CD8-positive, alpha-beta memory T cell (primary cell): ENCODE measurements around the gene EIF3M. TPM values are rescaled to one million over a fixed set of nuclear protein-coding genes. Genes with fewer than 3 reads are reported as not detected.
"Not testable (repeated sequence)": the region's sequence is repeated elsewhere in the genome, so short reads cannot be mapped to it uniquely, and the experiment has no call there.

ENCODE experiments used
- CTCF ChIA-PET: fragments of 350-600 bp; sonication (Branson Sonifier 250); formaldehyde crosslinking; loops from one replicate; lab custom pipeline; 2021; ENCODE audit warnings: antibody characterized with exemption; lab: Charles Lee
- POLR2A ChIA-PET: fragments of 350-600 bp; sonication (Branson Sonifier 250); formaldehyde crosslinking; loops from one replicate; lab custom pipeline; 2021; ENCODE audit warnings: antibody characterized with exemption; lab: Charles Lee
- DNase-seq, 5 donors: peaks; one replicate each; pipeline versions ENCODE4 v3.0.0 to v3.0.0-alpha.2; 2020 to 2022; ENCODE audit warnings: mixed read lengths in 1 of 5
- H3K27ac ChIP-seq: one replicate; pipeline ENCODE4 v1.7.0; 2013; ENCODE audit warnings: low read depth, mild to moderate bottlenecking, low read length, moderate library complexity
- H3K27me3 ChIP-seq: 2 replicates; pipeline ENCODE4 v1.7.0; 2013; ENCODE audit warnings: low read length, mild to moderate bottlenecking; ENCODE audit not compliant: insufficient read depth, poor library complexity, severe bottlenecking
- H3K36me3 ChIP-seq: 2 replicates; pipeline ENCODE4 v1.7.0; 2013; ENCODE audit warnings: mild to moderate bottlenecking, low read length, moderate library complexity; ENCODE audit not compliant: insufficient read depth
- H3K4me1 ChIP-seq: 2 replicates; pipeline ENCODE4 v1.7.0; 2013; ENCODE audit warnings: mild to moderate bottlenecking, low read length, moderate library complexity; ENCODE audit not compliant: insufficient read depth
- H3K4me3 ChIP-seq: 2 replicates; pipeline ENCODE4 v1.7.0; 2013; ENCODE audit warnings: mild to moderate bottlenecking, low read length
- H3K9me3 ChIP-seq: 2 replicates; pipeline ENCODE4 v1.7.0; 2013; ENCODE audit warnings: mild to moderate bottlenecking, low read length
- H3K27ac Mint-ChIP-seq, 8 donors: one replicate each; pipeline ENCODE4 v1.8.0; 2020 to 2021; ENCODE audit warnings: mixed read lengths in 8 of 8, mild to moderate bottlenecking in 6 of 8, inconsistent platforms in 3 of 8, moderate library complexity in 3 of 8
- H3K27me3 Mint-ChIP-seq, 2 donors: one replicate each; pipeline ENCODE4 v1.8.0; 2020 to 2021; ENCODE audit warnings: mixed read lengths in 2 of 2, mild to moderate bottlenecking in 1 of 2, moderate library complexity in 1 of 2
- H3K36me3 Mint-ChIP-seq, 3 donors: one replicate each; pipeline ENCODE4 v1.8.0; 2020 to 2021; ENCODE audit warnings: mixed read lengths in 3 of 3, inconsistent platforms in 1 of 3, mild to moderate bottlenecking in 1 of 3
- H3K4me1 Mint-ChIP-seq, 3 donors: one replicate each; pipeline ENCODE4 v1.8.0; 2020 to 2021; ENCODE audit warnings: mixed read lengths in 3 of 3, inconsistent platforms in 1 of 3, mild to moderate bottlenecking in 1 of 3
- H3K4me3 Mint-ChIP-seq, 7 donors: one replicate each; pipeline ENCODE4 v1.8.0; 2020 to 2021; ENCODE audit warnings: mixed read lengths in 7 of 7, mild to moderate bottlenecking in 6 of 7, moderate library complexity in 4 of 7, inconsistent platforms in 2 of 7
- H3K9me3 Mint-ChIP-seq, 5 donors: one replicate each; pipeline ENCODE4 v1.8.0; 2020 to 2022; ENCODE audit warnings: mixed read lengths in 5 of 5, mild to moderate bottlenecking in 3 of 5, moderate library complexity in 2 of 5, inconsistent platforms in 1 of 5
- polyA plus RNA-seq: library from polyadenylated mRNA; unstranded; fragments of 300-500 nt; fragmentation: Illumina TruSeq; gene quantifications from one replicate; pipeline ENCODE4 v1.2.3, GENCODE V29; 2021
- total RNA-seq, 2 experiments: library from RNA; stranded (reverse); gene quantifications; one replicate each; pipeline ENCODE4 v1.2.3, GENCODE V29; 2021

Gene EIF3M
- total and polyA plus RNA-seq, 3 experiments from 2014 or later = 229 to 419 (median 409) TPM

- no peak for DNase-seq
- Mint-ChIP-seq H3K4me1 (peaks cover 7 to 37% (median 19%) of the 10 kb centered on the region in 3 donors), H3K4me3 (no peak overlapping the region), H3K9me3 (no peaks in the 10 kb centered on the region), H3K27ac (peak overlapping the region in 3 of 8 donors; percentile 2 to 36 (median 6)), H3K27me3 (no peaks in the 10 kb centered on the region), H3K36me3 (peaks cover 0 to 84% (median 27%) of the 10 kb centered on the region in 3 donors)
- H3K9me3 ChIP-seq = no peaks in the 10 kb centered on the region
- ChIA-PET CTCF (interaction anchor here (0.6 kb wide), 1 partner anchor 9 kb away, joined by 4 read pairs; no protein-coding TSS in a partner anchor), POLR2A (no interaction called here)
- H3K4me1 ChIP-seq = no peaks in the 10 kb centered on the region
- H3K4me3 ChIP-seq = no peak overlapping the region
- no peak overlapping the region for H3K27ac ChIP-seq
- peaks cover 43% of the 10 kb centered on the region for H3K36me3 ChIP-seq
- no peaks in the 10 kb centered on the region for H3K27me3 ChIP-seq
These were observed 14.3 kb downstream of the EIF3M start for GRCh38 chr11:32597921-32598320.

DNA sequence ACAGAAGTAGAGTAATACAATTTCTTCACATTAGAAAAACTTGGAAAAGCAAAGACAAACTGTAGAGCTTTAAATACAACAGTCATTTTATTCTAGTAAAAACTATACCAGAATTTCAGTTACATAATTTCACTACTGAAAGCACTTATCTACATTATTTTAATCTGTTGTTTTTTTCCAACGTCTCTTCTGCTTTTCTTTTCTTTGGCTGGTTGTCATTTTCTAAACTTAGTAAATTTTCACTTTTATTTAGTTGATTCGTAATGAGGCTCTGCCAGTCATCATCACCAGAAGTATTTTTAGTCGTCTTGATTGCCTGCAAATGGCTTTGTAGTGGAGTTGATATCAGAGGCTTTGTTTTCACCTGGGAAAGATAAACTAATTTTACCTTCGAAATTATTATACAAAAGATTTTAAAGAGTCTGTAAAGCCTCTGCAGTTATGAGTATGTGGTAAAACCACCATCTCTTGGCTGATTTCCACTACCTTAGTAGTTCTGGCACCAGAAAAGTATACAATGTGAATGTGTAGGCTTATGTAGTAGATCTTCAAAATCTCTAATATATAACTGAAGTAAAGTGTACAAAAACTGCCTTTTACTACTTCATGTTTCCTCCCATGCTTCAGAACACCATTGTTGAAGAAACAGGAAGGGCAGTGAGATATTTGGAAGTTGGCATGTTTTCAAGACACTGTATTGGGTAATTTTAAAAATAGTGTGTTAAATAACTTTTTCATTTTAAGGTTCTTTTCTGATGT is 19.2 kb downstream of the EIF3M start:
- H3K27me3 ChIP-seq = no peaks in the 10 kb centered on the region
- peaks cover 0 to 3% (median 3%) of the 10 kb centered on the region in 3 donors for H3K4me1 Mint-ChIP-seq
- H3K9me3 Mint-ChIP-seq = peaks cover 0 to 2% (median 0%) of the 10 kb centered on the region in 5 donors
- H3K4me3 ChIP-seq = no peak overlapping the region
- DNase-seq = no peak
- peaks cover 42% of the 10 kb centered on the region for H3K36me3 ChIP-seq
- H3K27me3 Mint-ChIP-seq = no peaks in the 10 kb centered on the region
- H3K27ac Mint-ChIP-seq = peak overlapping the region in 1 of 8 donors; percentile 50
- H3K27ac ChIP-seq = no peak overlapping the region
- H3K4me1 ChIP-seq = no peaks in the 10 kb centered on the region
- H3K36me3 Mint-ChIP-seq = peaks cover 0 to 68% (median 15%) of the 10 kb centered on the region in 3 donors
- ChIA-PET CTCF (no interaction called here), POLR2A (no interaction called here)
- H3K4me3 Mint-ChIP-seq = no peak overlapping the region
- no peaks in the 10 kb centered on the region for H3K9me3 ChIP-seq

GRCh38 chr11:32606220-32606619 is 22.6 kb downstream of the EIF3M start:
- H3K4me3 ChIP-seq = no peak overlapping the region
- H3K4me1 ChIP-seq = no peaks in the 10 kb centered on the region
- Mint-ChIP-seq H3K9me3 (peaks cover 0 to 2% (median 2%) of the 10 kb centered on the region in 5 donors), H3K27me3 (no peaks in the 10 kb centered on the region), H3K4me1 (no peaks in the 10 kb centered on the region), H3K4me3 (no peak overlapping the region), H3K36me3 (peaks cover 6 to 51% (median 13%) of the 10 kb centered on the region in 3 donors), H3K27ac (peak overlapping the region in 1 of 8 donors; percentile 54)
- no peak overlapping the region for H3K27ac ChIP-seq
- DNase-seq = no peak
- peaks cover 30% of the 10 kb centered on the region for H3K36me3 ChIP-seq
- H3K27me3 ChIP-seq = no peaks in the 10 kb centered on the region
- H3K9me3 ChIP-seq = no peaks in the 10 kb centered on the region
- ChIA-PET CTCF (no interaction called here), POLR2A (interaction anchor here (0.6 kb wide), 1 partner anchor 435 kb away, joined by 4 read pairs; no protein-coding TSS in a partner anchor)

GRCh38 chr11:32608826-32609225 is 25.2 kb downstream of the EIF3M start:
- H3K4me3 Mint-ChIP-seq, H3K4me1 Mint-ChIP-seq, H3K9me3 Mint-ChIP-seq, H3K27me3 ChIP-seq, H3K27ac Mint-ChIP-seq, DNase-seq, POLR2A ChIA-PET, H3K9me3 ChIP-seq, H3K27me3 Mint-ChIP-seq, H3K36me3 ChIP-seq, CTCF ChIA-PET, H3K4me1 ChIP-seq, H3K27ac ChIP-seq, H3K4me3 ChIP-seq: not testable (repeated sequence)
- peaks cover 6 to 28% (median 11%) of the 10 kb centered on the region in 3 donors for H3K36me3 Mint-ChIP-seq

DNA sequence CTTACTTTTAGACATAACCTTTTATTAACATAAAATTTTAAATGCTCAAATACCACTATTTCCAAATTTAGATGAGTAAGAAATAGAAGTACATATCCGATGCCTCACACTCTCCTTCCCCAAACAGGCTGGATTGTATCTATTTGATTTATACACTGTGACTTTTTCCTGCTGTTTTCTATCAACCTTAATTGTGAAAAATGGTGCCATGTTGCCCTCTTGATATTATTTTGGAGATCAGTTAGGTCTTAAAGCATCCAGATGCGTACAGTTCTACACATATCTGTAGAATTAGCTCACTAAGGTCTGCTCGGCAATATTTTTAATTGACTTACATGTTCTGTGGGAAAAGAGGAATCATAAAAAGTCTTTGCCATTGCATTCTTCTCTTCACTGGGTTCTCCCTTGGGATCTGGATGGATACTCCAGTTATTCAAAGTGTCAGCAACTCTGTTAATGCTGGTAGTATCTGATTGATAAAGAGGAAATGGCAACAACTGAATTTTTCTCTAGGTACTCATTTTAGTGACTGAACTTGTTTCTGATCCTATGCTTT is 27.2 kb downstream of the EIF3M start:
- H3K4me1 ChIP-seq = no peaks in the 10 kb centered on the region
- H3K27me3 Mint-ChIP-seq = no peaks in the 10 kb centered on the region
- H3K27ac Mint-ChIP-seq = no peak overlapping the region
- no peak overlapping the region for H3K4me3 ChIP-seq
- no peaks in the 10 kb centered on the region for H3K36me3 ChIP-seq
- H3K4me3 Mint-ChIP-seq = no peak overlapping the region
- ChIA-PET CTCF (no interaction called here), POLR2A (interaction anchor here (0.6 kb wide), 1 partner anchor 1213 kb away, joined by 3 read pairs; no protein-coding TSS in a partner anchor)
- no peaks in the 10 kb centered on the region for H3K4me1 Mint-ChIP-seq
- no peaks in the 10 kb centered on the region for H3K9me3 ChIP-seq
- H3K9me3 Mint-ChIP-seq = peaks cover 0 to 2% (median 2%) of the 10 kb centered on the region in 5 donors
- H3K36me3 Mint-ChIP-seq = peaks cover 6 to 14% (median 8%) of the 10 kb centered on the region in 3 donors
- DNase-seq = no peak
- no peaks in the 10 kb centered on the region for H3K27me3 ChIP-seq
- no peak overlapping the region for H3K27ac ChIP-seq

- POLR2A ChIA-PET = no interaction called here
These were observed 30.0 kb downstream of the EIF3M start for GRCh38 chr11:32613500-32614151.

GRCh38 chr11:32615422-32615821 is 31.8 kb downstream of the EIF3M start:
- no peaks in the 10 kb centered on the region for H3K4me1 Mint-ChIP-seq
- no peak overlapping the region for H3K27ac ChIP-seq
- no peak for DNase-seq
- H3K27me3 ChIP-seq = no peaks in the 10 kb centered on the region
- H3K36me3 ChIP-seq = no peaks in the 10 kb centered on the region
- no peak overlapping the region for H3K4me3 ChIP-seq
- no peaks in the 10 kb centered on the region for H3K4me1 ChIP-seq
- H3K9me3 Mint-ChIP-seq = peaks cover 0 to 6% (median 0%) of the 10 kb centered on the region in 5 donors
- H3K4me3 Mint-ChIP-seq = no peak overlapping the region
- ChIA-PET CTCF (no interaction called here), POLR2A (no interaction called here)
- H3K36me3 Mint-ChIP-seq = peaks cover 0 to 6% (median 0%) of the 10 kb centered on the region in 3 donors
- H3K27ac Mint-ChIP-seq = no peak overlapping the region
- no peaks in the 10 kb centered on the region for H3K9me3 ChIP-seq
- peaks cover 8 to 11% of the 10 kb centered on the region in 2 donors for H3K27me3 Mint-ChIP-seq

More at GRCh38 chr11:32613500-32614151, 30.0 kb downstream of the EIF3M start:
- no peak overlapping the region for H3K27ac Mint-ChIP-seq
- CTCF ChIA-PET = no interaction called here
- Histone ChIP-seq H3K27me3 (no peaks in the 10 kb centered on the region), H3K27ac (no peak overlapping the region), H3K9me3 (no peaks in the 10 kb centered on the region), H3K4me1 (no peaks in the 10 kb centered on the region), H3K4me3 (no peak overlapping the region), H3K36me3 (no peaks in the 10 kb centered on the region)
- DNase-seq = no peak
- no peaks in the 10 kb centered on the region for H3K4me1 Mint-ChIP-seq
- H3K27me3 Mint-ChIP-seq = peaks cover under 1 to 1% of the 10 kb centered on the region in 2 donors
- no peak overlapping the region for H3K4me3 Mint-ChIP-seq
- H3K36me3 Mint-ChIP-seq = peaks cover 0 to 7% (median 2%) of the 10 kb centered on the region in 3 donors
- peaks cover 0 to 2% (median 0%) of the 10 kb centered on the region in 5 donors for H3K9me3 Mint-ChIP-seq

GRCh38 chr11:32616903-32617302 is 33.3 kb downstream of the EIF3M start:
- Histone ChIP-seq H3K27me3 (no peaks in the 10 kb centered on the region), H3K9me3 (no peaks in the 10 kb centered on the region), H3K4me1 (no peaks in the 10 kb centered on the region), H3K4me3 (no peak overlapping the region), H3K36me3 (no peaks in the 10 kb centered on the region), H3K27ac (no peak overlapping the region)
- ChIA-PET CTCF (no interaction called here), POLR2A (no interaction called here)
- H3K36me3 Mint-ChIP-seq = peaks cover 0 to 6% (median 0%) of the 10 kb centered on the region in 3 donors
- H3K27me3 Mint-ChIP-seq = peaks cover 12 to 25% of the 10 kb centered on the region in 2 donors
- H3K4me1 Mint-ChIP-seq = no peaks in the 10 kb centered on the region
- no peak for DNase-seq
- no peak overlapping the region for H3K4me3 Mint-ChIP-seq
- H3K27ac Mint-ChIP-seq = no peak overlapping the region
- H3K9me3 Mint-ChIP-seq = peaks cover 0 to 9% (median 6%) of the 10 kb centered on the region in 5 donors
